HG03280 (cell line): ENCODE measurements around the gene TSSK3.

ENCODE experiments used
- ATAC-seq: cut with Tn5 transposase; IDR thresholded peaks from one replicate; pipeline ENCODE4 v1.9.1; 2021; ENCODE audit warnings: mild to moderate bottlenecking, moderate library complexity; ENCODE audit not compliant: unreplicated experiment

TSSK3 gene

DNA sequence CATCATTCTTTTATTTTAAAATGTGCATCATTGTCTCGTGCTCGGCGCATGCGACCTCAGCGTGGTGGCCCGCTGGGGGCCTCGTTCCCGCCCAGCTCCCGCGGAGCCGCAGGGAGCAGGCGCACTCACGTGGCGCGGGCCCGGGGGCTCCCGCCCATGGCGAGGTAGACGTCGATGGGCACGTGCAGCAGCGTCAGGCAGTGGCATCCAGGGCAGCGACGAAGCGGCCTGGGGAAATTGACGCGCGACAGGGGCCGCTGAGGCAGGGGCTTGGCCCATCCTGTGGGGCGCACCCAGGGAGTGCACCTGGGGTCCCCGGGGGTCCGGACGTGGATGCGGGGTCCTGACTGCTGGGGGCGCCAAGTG lies 1.0 kb upstream of the TSSK3 start:
- no peak for ATAC-seq

- no peak for ATAC-seq
Measured at GRCh38 chr1:32361674-32362473, 465 bp upstream of the TSSK3 start.

DNA sequence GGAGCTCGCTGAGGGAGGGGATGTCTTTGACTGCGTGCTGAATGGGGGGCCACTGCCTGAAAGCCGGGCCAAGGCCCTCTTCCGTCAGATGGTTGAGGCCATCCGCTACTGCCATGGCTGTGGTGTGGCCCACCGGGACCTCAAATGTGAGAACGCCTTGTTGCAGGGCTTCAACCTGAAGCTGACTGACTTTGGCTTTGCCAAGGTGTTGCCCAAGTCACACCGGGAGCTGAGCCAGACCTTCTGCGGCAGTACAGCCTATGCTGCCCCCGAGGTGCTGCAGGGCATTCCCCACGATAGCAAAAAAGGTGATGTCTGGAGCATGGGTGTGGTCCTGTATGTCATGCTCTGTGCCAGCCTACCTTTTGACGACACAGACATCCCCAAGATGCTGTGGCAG lies 1.4 kb downstream of the TSSK3 start:
- ATAC-seq, result no peak

DNA sequence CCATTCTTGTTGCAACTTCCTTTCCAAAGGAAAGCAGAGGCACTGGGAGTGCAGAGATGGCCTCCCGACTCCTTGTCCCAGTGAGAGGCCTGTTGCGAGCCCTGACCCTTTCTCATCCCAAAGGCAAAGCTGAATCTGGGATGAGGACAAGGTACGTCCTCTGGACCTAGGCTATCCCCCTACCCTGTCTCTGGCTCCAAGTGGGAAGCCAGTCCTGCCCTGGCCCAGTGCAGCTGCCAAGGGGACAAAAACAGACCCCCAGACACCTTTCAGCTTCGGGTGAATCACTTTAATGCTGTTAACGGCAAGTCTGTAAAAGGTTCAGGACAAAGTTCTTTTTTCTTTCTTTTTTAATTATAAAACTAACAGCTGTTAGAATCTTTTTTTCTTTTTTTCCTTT lies 2.5 kb downstream of the TSSK3 start:
- no peak for ATAC-seq

GRCh38 chr1:32365445-32365844 lies 3.1 kb downstream of the TSSK3 start:
- no peak for ATAC-seq

GRCh38 chr1:32367912-32368635 lies 5.7 kb downstream of the TSSK3 start:
- ATAC-seq, result no peak

- ATAC-seq, result no peak
Measured at GRCh38 chr1:32372149-32372756, 9.9 kb downstream of the TSSK3 start.

GRCh38 chr1:32373996-32374592 lies 11.8 kb downstream of the TSSK3 start:
- no peak for ATAC-seq

DNA sequence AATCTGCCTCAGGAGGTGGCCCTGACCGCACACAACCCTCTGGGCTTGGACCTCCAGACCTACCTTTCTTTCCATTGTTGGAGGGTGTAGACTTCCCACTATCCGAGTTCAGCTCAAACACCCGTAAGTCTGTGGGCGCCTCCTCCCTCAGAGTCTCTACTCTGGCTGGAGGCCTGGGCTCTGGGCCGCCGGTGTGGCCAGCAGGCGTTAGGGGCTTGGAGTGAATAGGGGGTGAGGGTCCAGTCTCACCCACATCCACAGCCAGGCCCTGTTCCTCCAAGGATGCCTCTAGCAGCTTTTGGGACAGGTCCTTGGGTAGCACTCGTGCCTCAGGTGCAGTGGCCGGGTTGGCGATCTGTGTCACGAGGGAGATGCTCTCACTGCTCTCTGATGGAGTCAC lies 13.9 kb downstream of the TSSK3 start:
- no peak for ATAC-seq

- no peak for ATAC-seq
Measured at GRCh38 chr1:32377541-32378220, 15.3 kb downstream of the TSSK3 start.

DNA sequence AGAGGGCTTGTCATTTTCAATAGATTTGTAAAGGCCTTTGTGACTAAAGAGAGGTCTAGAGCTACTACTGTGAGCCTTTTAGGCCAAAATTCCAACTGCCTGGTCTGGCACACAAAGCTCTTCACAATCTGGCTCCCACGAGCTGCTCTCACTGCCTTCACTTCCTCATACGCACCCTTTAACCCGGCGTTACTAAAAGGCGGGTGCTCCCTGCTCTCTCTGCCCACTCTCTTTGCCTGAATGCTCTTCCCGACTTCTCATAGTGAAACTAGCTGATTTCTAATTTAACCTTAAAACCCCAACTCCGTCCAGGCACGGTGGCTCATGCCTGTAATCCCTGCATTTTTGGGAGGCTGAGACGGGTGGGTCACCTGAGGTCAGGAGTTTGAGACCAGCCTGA lies 17.7 kb downstream of the TSSK3 start:
- ATAC-seq, result no peak

DNA sequence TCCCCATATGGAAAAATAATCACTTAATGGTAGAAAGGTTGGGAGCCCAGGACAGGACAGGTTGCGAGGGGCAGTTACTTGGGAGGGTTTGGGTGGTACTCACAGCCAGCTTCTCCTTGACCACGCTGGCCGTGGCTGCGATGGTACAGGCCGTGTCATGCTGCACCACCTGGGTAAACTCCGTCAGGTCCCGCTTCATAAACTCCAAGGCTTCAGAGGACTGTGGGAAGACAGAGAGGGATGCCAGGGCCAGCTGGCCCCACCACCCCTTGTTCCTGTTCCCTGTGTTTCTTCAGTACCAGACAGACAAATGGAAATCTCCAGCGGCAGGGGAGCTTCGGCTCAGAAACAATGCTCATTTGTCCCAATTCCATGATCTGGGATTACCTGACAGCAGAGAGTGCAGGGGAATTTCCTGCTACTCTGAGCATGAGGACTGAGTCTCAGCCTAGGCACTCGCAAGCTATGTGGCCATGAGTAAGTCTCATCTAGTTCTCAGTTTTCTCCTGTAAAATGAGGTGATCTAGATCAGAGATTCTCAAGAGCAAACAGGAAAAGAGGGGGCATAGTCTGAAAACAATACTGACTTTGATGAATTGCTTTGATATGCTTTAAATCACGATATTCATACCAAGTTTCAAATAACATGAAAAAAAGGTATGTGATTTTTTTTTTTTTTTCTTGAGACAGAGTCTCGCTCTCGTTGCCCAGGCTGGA lies 24.5 kb downstream of the TSSK3 start:
- ATAC-seq, result no peak

DNA sequence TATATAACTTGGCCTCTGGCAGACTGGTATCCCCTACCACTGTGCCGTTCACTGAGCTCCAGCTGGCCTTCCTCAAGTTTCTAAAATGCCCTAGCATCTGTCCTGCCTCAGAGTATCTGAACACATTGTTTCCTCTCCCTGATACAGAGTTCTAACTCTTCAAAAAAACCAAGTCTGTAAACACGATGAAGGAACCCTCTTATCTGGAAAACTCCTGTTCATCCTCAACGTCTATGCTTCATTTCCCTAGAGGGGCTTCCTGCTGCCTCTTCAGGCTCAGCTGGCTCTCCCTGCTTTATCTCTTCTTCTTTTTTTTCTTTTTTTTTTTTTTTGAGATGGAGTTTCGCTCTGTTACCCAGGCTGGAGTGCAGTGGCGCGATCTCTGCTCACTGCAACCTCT lies 26.3 kb downstream of the TSSK3 start:
- ATAC-seq, result no peak

GRCh38 chr1:32390904-32391870 lies 28.8 kb downstream of the TSSK3 start:
- ATAC-seq, result no peak

DNA sequence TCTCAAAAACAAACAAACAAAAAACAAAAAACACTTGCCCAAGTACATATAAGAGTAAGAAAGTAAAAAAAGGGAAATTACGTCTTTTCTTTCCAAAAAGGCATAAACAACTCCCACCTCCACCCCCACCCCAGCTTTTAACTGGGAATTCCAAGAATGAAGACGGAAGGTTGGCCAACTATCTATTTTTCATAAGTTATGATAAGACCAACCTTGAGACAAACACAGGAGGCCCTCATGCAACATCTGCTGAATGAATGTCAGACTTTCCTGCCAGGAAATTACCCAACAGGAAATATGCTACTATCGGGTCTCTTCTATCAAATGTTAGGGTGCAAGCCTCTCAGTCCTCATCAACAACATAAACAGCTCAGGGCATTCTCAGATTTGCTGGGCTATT lies 30.0 kb downstream of the TSSK3 start:
- no peak for ATAC-seq

- no peak for ATAC-seq
Measured at GRCh38 chr1:32393136-32393535, 30.8 kb downstream of the TSSK3 start.

- peak; percentile 9 for ATAC-seq
Measured at GRCh38 chr1:32393832-32394140, 31.4 kb downstream of the TSSK3 start.

DNA sequence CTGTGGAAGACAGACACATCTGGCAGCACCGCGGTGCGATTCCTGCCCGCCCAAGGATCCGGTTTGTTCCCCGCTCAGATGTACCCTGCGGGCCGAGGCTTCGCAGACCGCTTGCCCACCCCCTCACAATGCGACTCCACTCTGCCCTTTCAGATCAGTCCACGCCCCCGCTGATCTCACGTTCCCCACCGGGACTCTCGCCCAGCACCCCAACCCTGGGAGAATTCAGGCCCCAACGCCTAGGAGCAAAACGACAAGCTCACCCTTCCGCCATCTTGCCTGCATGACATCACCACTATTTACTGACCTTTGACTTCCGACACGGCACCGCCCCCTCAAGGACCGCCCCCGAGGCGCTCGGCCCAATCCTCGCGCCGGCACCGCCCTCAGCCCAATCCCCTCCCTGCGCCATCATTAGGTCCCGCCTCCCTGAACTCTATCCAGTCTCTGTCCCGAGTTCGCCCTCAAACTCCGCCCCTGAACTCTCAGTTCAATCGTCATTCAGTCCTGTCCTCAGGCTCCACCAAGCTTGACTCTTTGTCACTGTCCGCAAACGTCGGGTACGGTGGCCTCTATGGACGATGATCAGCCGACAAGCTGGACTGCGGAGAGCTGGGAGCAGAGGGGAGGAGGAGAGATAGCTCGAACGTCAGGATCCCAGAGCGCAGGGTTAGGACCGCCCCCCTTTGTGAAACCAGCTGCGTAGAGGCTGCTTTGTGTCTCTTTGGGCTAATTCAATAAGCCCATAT lies 32.0 kb downstream of the TSSK3 start, which contains the start of gene BSDC1:
Gene BSDC1 (minus strand): TSS at position 301 of the 749 bp plus-strand sequence. CDS start 27 bp downstream, at position 274.
- ATAC-seq, result peak; percentile 97
